IPS DF 19.7 (cell line): ENCODE results near the gene TMEM9.

Experiments used
- DNase-seq: peaks from one replicate; pipeline ENCODE4 v3.0.0-alpha.2; 2013; ENCODE audit warnings: low read depth, low spot score

Gene TMEM9

GRCh38 chr1:201145816-201146215 is 8.5 kb downstream of the TMEM9 start:
- DNase-seq, result no peak

GRCh38 chr1:201145132-201145531 is 9.1 kb downstream of the TMEM9 start:
- no peak for DNase-seq

GRCh38 chr1:201144701-201145100 is 9.6 kb downstream of the TMEM9 start:
- DNase-seq, result no peak

- DNase-seq, result no peak
Observed at GRCh38 chr1:201143726-201144635, 10.3 kb downstream of the TMEM9 start.

GRCh38 chr1:201142849-201143725 is 11.2 kb downstream of the TMEM9 start:
- no peak for DNase-seq

GRCh38 chr1:201142011-201142848 is 12.0 kb downstream of the TMEM9 start:
- no peak for DNase-seq

- no peak for DNase-seq
Observed at GRCh38 chr1:201141418-201141817, 12.9 kb downstream of the TMEM9 start.

GRCh38 chr1:201140941-201141260 is 13.4 kb downstream of the TMEM9 start:
- DNase-seq, result no peak

- no peak for DNase-seq
Observed at GRCh38 chr1:201140235-201140940, 13.9 kb downstream of the TMEM9 start.

- no peak for DNase-seq
Observed at GRCh38 chr1:201139756-201140155, 14.5 kb downstream of the TMEM9 start.

GRCh38 chr1:201139306-201139705 is 15.0 kb downstream of the TMEM9 start:
- no peak for DNase-seq

GRCh38 chr1:201138311-201138840 is 15.9 kb downstream of the TMEM9 start:
- no peak for DNase-seq

- DNase-seq, result no peak
Observed at GRCh38 chr1:201137579-201138310, 16.5 kb downstream of the TMEM9 start.

- no peak for DNase-seq
Observed at GRCh38 chr1:201137024-201137392, 17.3 kb downstream of the TMEM9 start.

GRCh38 chr1:201136355-201137023 is 17.8 kb downstream of the TMEM9 start:
- no peak for DNase-seq

GRCh38 chr1:201134405-201134804 is 19.9 kb downstream of the TMEM9 start:
- DNase-seq, result no peak

- no peak for DNase-seq
Observed at GRCh38 chr1:201131398-201131797, 22.9 kb downstream of the TMEM9 start.

- no peak for DNase-seq
Observed at GRCh38 chr1:201128962-201129361, 25.3 kb downstream of the TMEM9 start.

GRCh38 chr1:201128476-201128875 is 25.8 kb downstream of the TMEM9 start:
- no peak for DNase-seq
